ENCODE measurements around the gene PLG.
"Not testable (repeated sequence)": the region's sequence is repeated elsewhere in the genome, so short reads cannot be mapped to it uniquely, and the experiment has no call there.

PLG gene

GRCh38 chr6:160697826-160698225 is 4.2 kb upstream of the PLG start:
- no peak for DNase-seq (ENCODE audit: low read depth in 1 of 2, low spot score in 1 of 2)

GRCh38 chr6:160704688-160705087 is 2.6 kb downstream of the PLG start:
- not testable (repeated sequence) for DNase-seq (ENCODE audit: low read depth in 1 of 2, low spot score in 1 of 2)

GRCh38 chr6:160708993-160709392 is 6.9 kb downstream of the PLG start:
- DNase-seq (ENCODE audit: low read depth in 1 of 2, low spot score in 1 of 2) = not testable (repeated sequence)

- DNase-seq (ENCODE audit: low read depth in 1 of 2, low spot score in 1 of 2) = no peak
Measured at GRCh38 chr6:160714731-160715316, 12.8 kb downstream of the PLG start.

GRCh38 chr6:160730911-160731310 is 28.9 kb downstream of the PLG start:
- no peak for DNase-seq (ENCODE audit: low read depth in 1 of 2, low spot score in 1 of 2)

GRCh38 chr6:160733050-160733646 is 31.1 kb downstream of the PLG start:
- peak in 1 of 2 donors; percentile 10 for DNase-seq (ENCODE audit: low read depth in 1 of 2, low spot score in 1 of 2)

- DNase-seq (ENCODE audit: low read depth in 1 of 2, low spot score in 1 of 2) = no peak
Measured at GRCh38 chr6:160734627-160735026, 32.6 kb downstream of the PLG start.

GRCh38 chr6:160735523-160735922 is 33.5 kb downstream of the PLG start:
- DNase-seq (ENCODE audit: low read depth in 1 of 2, low spot score in 1 of 2) = no peak

GRCh38 chr6:160737934-160738333 is 35.9 kb downstream of the PLG start:
- no peak for DNase-seq (ENCODE audit: low read depth in 1 of 2, low spot score in 1 of 2)

- no peak for DNase-seq (ENCODE audit: low read depth in 1 of 2, low spot score in 1 of 2)
Measured at GRCh38 chr6:160739955-160740354, 37.9 kb downstream of the PLG start.

GRCh38 chr6:160741012-160741411 is 39.0 kb downstream of the PLG start:
- DNase-seq (ENCODE audit: low read depth in 1 of 2, low spot score in 1 of 2) = not testable (repeated sequence)

GRCh38 chr6:160742090-160742489 is 40.0 kb downstream of the PLG start:
- DNase-seq (ENCODE audit: low read depth in 1 of 2, low spot score in 1 of 2) = no peak

- DNase-seq (ENCODE audit: low read depth in 1 of 2, low spot score in 1 of 2) = no peak
Measured at GRCh38 chr6:160750276-160750689, 48.2 kb downstream of the PLG start.

GRCh38 chr6:160753211-160753610 is 51.2 kb downstream of the PLG start:
- DNase-seq (ENCODE audit: low read depth in 1 of 2, low spot score in 1 of 2) = not testable (repeated sequence)

- DNase-seq (ENCODE audit: low read depth in 1 of 2, low spot score in 1 of 2) = no peak
Measured at GRCh38 chr6:160755165-160755564, 53.1 kb downstream of the PLG start.

GRCh38 chr6:160756021-160756420 is 54.0 kb downstream of the PLG start:
- no peak for DNase-seq (ENCODE audit: low read depth in 1 of 2, low spot score in 1 of 2)

GRCh38 chr6:160756871-160757270 is 54.8 kb downstream of the PLG start:
- no peak for DNase-seq (ENCODE audit: low read depth in 1 of 2, low spot score in 1 of 2)

GRCh38 chr6:160764847-160765246 is 62.8 kb downstream of the PLG start:
- no peak for DNase-seq (ENCODE audit: low read depth in 1 of 2, low spot score in 1 of 2)

- no peak for DNase-seq (ENCODE audit: low read depth in 1 of 2, low spot score in 1 of 2)
Measured at GRCh38 chr6:160765412-160765811, 63.4 kb downstream of the PLG start.

GRCh38 chr6:160766657-160766988 is 64.6 kb downstream of the PLG start:
- no peak for DNase-seq (ENCODE audit: low read depth in 1 of 2, low spot score in 1 of 2)

- DNase-seq (ENCODE audit: low read depth in 1 of 2, low spot score in 1 of 2) = peak; percentile 12 to 33
Measured at GRCh38 chr6:160766989-160767646, 65.1 kb downstream of the PLG start.

GRCh38 chr6:160767647-160768019 is 65.6 kb downstream of the PLG start:
- no peak for DNase-seq (ENCODE audit: low read depth in 1 of 2, low spot score in 1 of 2)

- DNase-seq (ENCODE audit: low read depth in 1 of 2, low spot score in 1 of 2) = no peak
Measured at GRCh38 chr6:160768101-160768500, 66.1 kb downstream of the PLG start.
